MM.1S (cell line): ENCODE data around the gene SHROOM3.

Experiments used
- DNase-seq: peaks from one replicate; pipeline ENCODE4 v3.0.0-alpha.2; 2015
- H2AFZ ChIP-seq: fragments of 300-600 bp; sonication (generic); 2 replicates; pipeline ENCODE4 v1.6.0; 2016; ENCODE audit warnings: antibody characterized with exemption, low read length
- H3F3A ChIP-seq: fragments of 300-600 bp; sonication (generic); 2 replicates; pipeline ENCODE4 v1.6.1; 2016; ENCODE audit warnings: mild to moderate bottlenecking, antibody characterized with exemption, low read length, moderate library complexity, mixed read lengths; ENCODE audit not compliant: insufficient read depth
- H3K27ac ChIP-seq: fragments of 300-600 bp; sonication (generic); 2 replicates; pipeline ENCODE4 v1.5.1; 2016; ENCODE audit warnings: mild to moderate bottlenecking, low read length
- H3K27me3 ChIP-seq: fragments of 300-600 bp; sonication (generic); replicated peaks from 2 replicates; pipeline ENCODE4 v1.6.0; 2016; ENCODE audit warnings: low read length; ENCODE audit not compliant: insufficient read depth
- H3K36me3 ChIP-seq: fragments of 300-600 bp; sonication (generic); replicated peaks from 2 replicates; pipeline ENCODE4 v1.6.1; 2016; ENCODE audit warnings: mild to moderate bottlenecking, low read length, mixed read lengths; ENCODE audit not compliant: insufficient read depth
- H3K4me1 ChIP-seq: fragments of 300-600 bp; sonication (generic); 2 replicates; pipeline ENCODE4 v1.6.1; 2016; ENCODE audit warnings: low read length, mixed read lengths
- H3K4me2 ChIP-seq: fragments of 300-600 bp; sonication (generic); 2 replicates; pipeline ENCODE4 v1.6.0; 2016; ENCODE audit warnings: low read depth, low read length
- H3K4me3 ChIP-seq: fragments of 300-600 bp; sonication (generic); 2 replicates; pipeline ENCODE4 v1.5.1; 2016; ENCODE audit warnings: low read length, mixed read lengths
- H3K79me2 ChIP-seq: fragments of 300-600 bp; sonication (generic); 2 replicates; pipeline ENCODE4 v1.6.1; 2016; ENCODE audit warnings: mixed run types, low read length, mixed read lengths
- H3K9ac ChIP-seq: fragments of 300-600 bp; sonication (generic); 2 replicates; pipeline ENCODE4 v1.6.1; 2016; ENCODE audit warnings: low read length, mixed read lengths
- H3K9me2 ChIP-seq: fragments of 300-600 bp; sonication (generic); replicated peaks from 2 replicates; pipeline ENCODE4 v1.6.1; 2016; ENCODE audit warnings: mild to moderate bottlenecking, low read length, mixed read lengths; ENCODE audit not compliant: insufficient read depth
- H3K9me3 ChIP-seq: fragments of 300-600 bp; sonication (generic); replicated peaks from 2 replicates; pipeline ENCODE4 v1.6.1; 2016; ENCODE audit warnings: mild to moderate bottlenecking, low read length, mixed read lengths; ENCODE audit not compliant: insufficient read depth
- H4K20me1 ChIP-seq: fragments of 300-600 bp; sonication (generic); 2 replicates; pipeline ENCODE4 v1.6.1; 2016; ENCODE audit warnings: mild to moderate bottlenecking, low read length, moderate library complexity, mixed read lengths; ENCODE audit not compliant: insufficient read depth
- EZH2 ChIP-seq: fragments of 300-600 bp; sonication (generic); optimal IDR thresholded peaks from 2 replicates; pipeline ENCODE3; 2017; ENCODE audit warnings: low read depth, mild to moderate bottlenecking, antibody characterized with exemption, low read length, mixed read lengths
- EZH2phosphoT487 ChIP-seq: fragments of 300-600 bp; sonication (generic); IDR thresholded peaks from 2 replicates; pipeline ENCODE4 v1.6.1; 2018; ENCODE audit warnings: antibody characterized with exemption, low read length
- TF ChIP-seq, protein P1 (sequence below): fragments of 300-600 bp; sonication (generic); IDR thresholded peaks from 2 replicates; pipeline ENCODE4 v1.5.1; 2016; ENCODE audit warnings: antibody characterized with exemption, low read length, mixed read lengths

Gene SHROOM3

DNA sequence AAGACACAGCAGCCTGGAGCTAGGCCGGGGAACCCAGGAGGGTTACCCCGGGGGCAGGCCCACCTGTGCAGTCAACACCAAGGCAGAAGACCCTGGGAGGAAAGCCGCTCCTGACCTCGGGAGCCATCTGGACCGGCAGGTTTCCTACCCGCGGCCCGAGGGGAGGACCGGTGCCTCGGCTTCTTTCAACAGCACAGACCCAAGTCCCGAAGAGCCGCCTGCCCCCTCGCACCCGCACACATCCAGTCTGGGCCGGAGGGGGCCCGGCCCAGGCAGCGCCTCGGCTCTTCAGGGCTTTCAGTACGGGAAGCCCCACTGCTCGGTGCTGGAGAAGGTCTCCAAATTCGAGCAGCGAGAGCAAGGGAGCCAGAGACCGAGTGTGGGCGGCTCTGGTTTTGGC, 305.2 kb downstream of the SHROOM3 start:
- Histone ChIP-seq H2AFZ (no peak overlapping the region), H3K9ac (no peak overlapping the region), H3K36me3 (peaks cover 9% of the 10 kb centered on the region; the same call in 1 of the 2 replicates), H3K27ac (no peak overlapping the region), H3K4me3 (no peak overlapping the region), H3K4me1 (peaks cover 11% of the 10 kb centered on the region), H3K27me3 (no peaks in the 10 kb centered on the region), H3K79me2 (peaks cover 91% of the 10 kb centered on the region), H3F3A (no peaks in the 10 kb centered on the region; the same call in 1 of the 2 replicates), H3K4me2 (no peak overlapping the region), H3K9me3 (no peaks in the 10 kb centered on the region), H3K9me2 (no peaks in the 10 kb centered on the region), H4K20me1 (no peaks in the 10 kb centered on the region; the same call in 1 of the 2 replicates)
- DNase-seq, result no peak
- TF ChIP-seq EZH2, result no peak
- TF ChIP-seq EZH2phosphoT487, result no peak
- TF ChIP-seq, protein P1, sequence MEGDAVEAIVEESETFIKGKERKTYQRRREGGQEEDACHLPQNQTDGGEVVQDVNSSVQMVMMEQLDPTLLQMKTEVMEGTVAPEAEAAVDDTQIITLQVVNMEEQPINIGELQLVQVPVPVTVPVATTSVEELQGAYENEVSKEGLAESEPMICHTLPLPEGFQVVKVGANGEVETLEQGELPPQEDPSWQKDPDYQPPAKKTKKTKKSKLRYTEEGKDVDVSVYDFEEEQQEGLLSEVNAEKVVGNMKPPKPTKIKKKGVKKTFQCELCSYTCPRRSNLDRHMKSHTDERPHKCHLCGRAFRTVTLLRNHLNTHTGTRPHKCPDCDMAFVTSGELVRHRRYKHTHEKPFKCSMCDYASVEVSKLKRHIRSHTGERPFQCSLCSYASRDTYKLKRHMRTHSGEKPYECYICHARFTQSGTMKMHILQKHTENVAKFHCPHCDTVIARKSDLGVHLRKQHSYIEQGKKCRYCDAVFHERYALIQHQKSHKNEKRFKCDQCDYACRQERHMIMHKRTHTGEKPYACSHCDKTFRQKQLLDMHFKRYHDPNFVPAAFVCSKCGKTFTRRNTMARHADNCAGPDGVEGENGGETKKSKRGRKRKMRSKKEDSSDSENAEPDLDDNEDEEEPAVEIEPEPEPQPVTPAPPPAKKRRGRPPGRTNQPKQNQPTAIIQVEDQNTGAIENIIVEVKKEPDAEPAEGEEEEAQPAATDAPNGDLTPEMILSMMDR, result no peak

DNA sequence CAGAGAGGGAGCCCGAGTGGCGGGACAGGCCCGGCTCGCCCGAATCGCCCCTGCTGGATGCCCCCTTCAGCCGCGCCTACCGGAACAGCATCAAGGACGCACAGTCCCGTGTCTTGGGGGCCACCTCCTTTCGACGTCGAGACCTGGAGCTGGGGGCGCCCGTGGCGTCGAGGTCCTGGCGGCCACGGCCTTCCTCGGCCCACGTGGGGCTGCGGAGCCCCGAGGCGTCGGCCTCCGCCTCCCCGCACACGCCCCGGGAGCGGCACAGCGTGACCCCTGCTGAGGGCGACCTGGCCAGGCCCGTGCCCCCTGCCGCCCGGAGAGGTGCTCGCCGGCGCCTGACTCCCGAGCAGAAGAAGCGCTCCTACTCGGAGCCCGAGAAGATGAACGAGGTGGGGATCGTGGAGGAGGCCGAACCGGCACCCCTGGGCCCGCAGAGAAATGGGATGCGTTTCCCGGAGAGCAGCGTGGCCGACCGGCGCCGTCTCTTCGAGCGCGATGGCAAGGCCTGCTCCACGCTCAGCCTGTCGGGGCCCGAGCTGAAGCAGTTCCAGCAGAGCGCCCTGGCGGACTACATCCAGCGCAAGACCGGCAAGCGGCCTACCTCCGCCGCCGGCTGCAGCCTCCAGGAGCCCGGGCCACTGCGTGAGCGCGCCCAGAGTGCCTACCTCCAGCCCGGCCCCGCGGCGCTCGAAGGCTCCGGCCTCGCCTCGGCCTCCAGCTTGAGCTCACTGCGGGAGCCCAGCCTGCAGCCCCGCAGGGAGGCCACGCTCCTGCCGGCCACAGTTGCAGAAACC, 306.0 kb downstream of the SHROOM3 start:
- Histone ChIP-seq H3K36me3 (peaks cover 9% of the 10 kb centered on the region; the same call in 1 of the 2 replicates), H3K27ac (no peak overlapping the region), H3K79me2 (peaks cover 92% of the 10 kb centered on the region), H3F3A (no peaks in the 10 kb centered on the region; the same call in 1 of the 2 replicates), H2AFZ (no peak overlapping the region), H3K9ac (no peak overlapping the region), H3K4me1 (peaks cover 7% of the 10 kb centered on the region), H3K9me3 (no peaks in the 10 kb centered on the region), H3K4me3 (no peak overlapping the region), H4K20me1 (no peaks in the 10 kb centered on the region; the same call in 1 of the 2 replicates), H3K9me2 (no peaks in the 10 kb centered on the region), H3K27me3 (no peaks in the 10 kb centered on the region), H3K4me2 (no peak overlapping the region)
- no peak for DNase-seq
- TF ChIP-seq EZH2phosphoT487 (no peak), EZH2 (no peak)
- TF ChIP-seq, protein P1, result no peak

DNA sequence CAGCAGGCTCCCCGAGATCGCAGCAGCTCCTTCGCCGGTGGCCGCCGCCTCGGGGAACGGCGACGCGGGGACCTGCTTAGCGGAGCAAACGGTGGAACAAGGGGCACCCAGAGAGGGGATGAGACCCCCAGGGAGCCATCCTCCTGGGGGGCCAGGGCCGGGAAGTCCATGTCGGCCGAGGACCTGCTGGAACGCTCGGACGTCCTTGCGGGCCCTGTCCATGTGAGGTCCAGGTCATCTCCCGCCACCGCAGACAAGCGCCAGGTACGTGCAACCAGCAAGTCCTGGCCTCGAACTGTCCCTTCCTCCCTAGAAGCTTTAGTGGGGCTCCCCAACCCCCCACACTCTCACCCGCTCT, 306.6 kb downstream of the SHROOM3 start:
- TF ChIP-seq EZH2, result no peak
- TF ChIP-seq, protein P1, result no peak
- no peaks in the 10 kb centered on the region for H3K9me3 ChIP-seq
- H3K4me1 ChIP-seq, result peaks cover 1% of the 10 kb centered on the region
- H3K27me3 ChIP-seq, result no peaks in the 10 kb centered on the region
- H3K79me2 ChIP-seq, result peaks cover 90% of the 10 kb centered on the region
- no peak for DNase-seq
- no peak overlapping the region for H3K9ac ChIP-seq
- no peak overlapping the region for H3K4me2 ChIP-seq
- no peaks in the 10 kb centered on the region for H3F3A ChIP-seq
- no peaks in the 10 kb centered on the region; the same call in 1 of the 2 replicates for H4K20me1 ChIP-seq
- H2AFZ ChIP-seq, result no peak overlapping the region
- peaks cover 9% of the 10 kb centered on the region; the same call in 1 of the 2 replicates for H3K36me3 ChIP-seq
- no peaks in the 10 kb centered on the region for H3K9me2 ChIP-seq
- no peak overlapping the region for H3K4me3 ChIP-seq
- no peak overlapping the region for H3K27ac ChIP-seq
